Spleen (tissue), 7 donors: Measurements from ENCODE around the gene KIAA1143.

Experiments used
- CTCF ChIP-seq, 11 experiments: fragments of 200-600 bp in 7 of 11; fragments of 450-650 bp in 4 of 11; sonication (generic) in 4 of 11; IDR thresholded peaks in 8 of 11; conservative IDR thresholded peaks in 3 of 11; 1 replicate in 7 of 11; 2 replicates in 4 of 11; pipeline versions ENCODE4 v1.4.0 to v1.8.0; 2016 to 2021; ENCODE audit warnings: antibody characterized with exemption in 11 of 11, inconsistent platforms in 4 of 11, mild to moderate bottlenecking in 1 of 11
- POLR2A ChIP-seq, 3 donors: fragments of 450-650 bp; IDR thresholded peaks; one replicate each; pipeline ENCODE4 v1.5.1; 2017; ENCODE audit warnings: antibody characterized with exemption in 3 of 3, mild to moderate bottlenecking in 1 of 3
- POLR2AphosphoS5 ChIP-seq, 3 donors: sonication (generic); formaldehyde crosslinking; IDR thresholded peaks; one replicate each; pipeline ENCODE4 v1.5.1; 2017; ENCODE audit warnings: antibody characterized with exemption in 3 of 3
- donor health status: DM: no; HTN: no; CAD: no; lungs with moderate emphysema.
- donor health status: DM: no; HTN: no; CAD: no.
- donor health status: DM: no; HTN: no; CAD: no.

- TF ChIP-seq CTCF (IDR thresholded peaks at IDR 0.05 in 8 of 11, conservative IDR thresholded peaks at IDR 0.05 in 3 of 11), result no peak
- TF ChIP-seq POLR2A (IDR thresholded peaks at IDR 0.05), result no peak
- TF ChIP-seq POLR2AphosphoS5 (IDR thresholded peaks at IDR 0.05), result no peak
These were observed 21.5 kb upstream of the KIAA1143 start for GRCh38 chr3:44782891-44783290.
